HCT116 (cell line): ENCODE results near the gene RASGRP2. TPM values are rescaled to one million over a fixed set of nuclear protein-coding genes. Genes with fewer than 3 reads are reported as not detected.

ENCODE experiments used
- ATAC-seq: fragments of 200-7000 bp; cut with Tn5 transposase; 2 replicates; pipeline ENCODE4 v1.9.1; 2020; ENCODE audit warnings: mild to moderate bottlenecking, moderate library complexity
- BruUV-seq: library from RNA; stranded (reverse); fragments of 400-500 nt; replicated peaks from 2 replicates; lab custom pipeline; 2021; lab: Mats Ljungman, UMichigan
- CTCF ChIA-PET: fragments of 300-600 bp; sonication (Branson Sonifier 250); formaldehyde crosslinking; loops from one replicate; lab custom pipeline; 2021; ENCODE audit warnings: antibody characterized with exemption; lab: Charles Lee
- POLR2A ChIA-PET: fragments of 300-600, 350-600 bp; sonication (Branson Sonifier 250); formaldehyde crosslinking; loops from one replicate; lab custom pipeline; 2021; ENCODE audit warnings: antibody characterized with exemption; lab: Charles Lee
- RAD21 ChIA-PET, 2 experiments: fragments of 300-600 bp; sonication (Branson Sonifier 250); formaldehyde crosslinking; loops; one replicate each; lab custom pipeline; 2023; ENCODE audit warnings: low total read pairs in 2 of 2; ENCODE audit not compliant: uncharacterized antibody in 2 of 2, unreplicated experiment in 2 of 2, low non-redundant PET in 1 of 2; lab: Charles Lee
- DNase-seq: peaks from one replicate; pipeline ENCODE4 v3.0.0-alpha.2; 2010; ENCODE audit warnings: low read depth, low spot score
- H2AFZ ChIP-seq: fragments of 200-600 bp; shearing (Covaris generic), sonication (generic); 2 replicates; pipeline ENCODE4 v1.6.1; 2017; ENCODE audit warnings: low read depth, mixed run types, mixed read lengths, antibody characterized with exemption, low read length; ENCODE audit not compliant: poor library complexity, severe bottlenecking
- H3K27ac ChIP-seq: 2 replicates; pipeline ENCODE4 v1.5.1; 2012; ENCODE audit warnings: low read depth, low read length
- H3K27me3 ChIP-seq: fragments of 200-600 bp; sonication (generic); 2 replicates; pipeline ENCODE4 v1.6.1; 2016; ENCODE audit warnings: mixed run types, low read length, mixed read lengths; ENCODE audit not compliant: insufficient read depth
- H3K36me3 ChIP-seq, 2 experiments: fragments of 200-500 bp in 1 of 2; fragments of 200-600 bp in 1 of 2; sonication (Bioruptor generic) in 1 of 2; sonication (generic) in 1 of 2; 2 replicates each; pipeline versions ENCODE4 v1.5.1 to v1.6.1; 2014 to 2016; ENCODE audit warnings: low read length in 2 of 2, inconsistent platforms in 1 of 2, mixed read lengths in 1 of 2, mixed run types in 1 of 2; ENCODE audit not compliant: insufficient read depth in 2 of 2, control insufficient read depth in 1 of 2
- H3K4me1 ChIP-seq, 2 experiments: fragments of 200-600 bp in 1 of 2; sonication (generic) in 1 of 2; 2 replicates each; pipeline versions ENCODE4 v1.5.1 to v1.6.1; 2012 to 2017; ENCODE audit warnings: low read length in 2 of 2, inconsistent platforms in 1 of 2, mild to moderate bottlenecking in 1 of 2, mixed read lengths in 1 of 2, mixed run types in 1 of 2, moderate library complexity in 1 of 2; ENCODE audit not compliant: insufficient read depth in 2 of 2, control insufficient read depth in 1 of 2
- H3K4me2 ChIP-seq: fragments of 200-600 bp; sonication (generic); 2 replicates; pipeline ENCODE4 v1.6.1; 2017; ENCODE audit warnings: mixed run types, low read length, mixed read lengths
- H3K4me3 ChIP-seq, 2 experiments: fragments of 200-600 bp in 1 of 2; sonication (generic) in 1 of 2; replicated peaks in 1 of 2; 2 replicates each; pipeline ENCODE4 v1.5.1; 2011 to 2016; ENCODE audit warnings: low read length in 2 of 2, control low read depth in 1 of 2, low read depth in 1 of 2, mild to moderate bottlenecking in 1 of 2, mixed read lengths in 1 of 2, mixed run types in 1 of 2
- H3K79me2 ChIP-seq: fragments of 200-600 bp; sonication (generic); 2 replicates; pipeline ENCODE4 v1.6.1; 2017; ENCODE audit warnings: mild to moderate bottlenecking, mixed run types, low read length, moderate library complexity, mixed read lengths; ENCODE audit not compliant: insufficient read depth
- H3K9ac ChIP-seq: fragments of 200-600 bp; sonication (generic); 2 replicates; pipeline ENCODE4 v1.6.1; 2016; ENCODE audit warnings: low read length, mixed read lengths
- H3K9me2 ChIP-seq: fragments of 200-600 bp; sonication (generic), shearing (Covaris generic); 2 replicates; pipeline ENCODE4 v1.6.1; 2017; ENCODE audit warnings: mixed run types, mild to moderate bottlenecking, moderate library complexity; ENCODE audit not compliant: insufficient read depth
- H3K9me3 ChIP-seq, 2 experiments: fragments of 200-500 bp in 1 of 2; fragments of 200-600 bp in 1 of 2; sonication (Bioruptor generic) in 1 of 2; sonication (generic) in 1 of 2; 2 replicates each; pipeline ENCODE4 v1.6.1; 2014 to 2017; ENCODE audit warnings: low read length in 2 of 2, mixed read lengths in 2 of 2, inconsistent platforms in 1 of 2, low read depth in 1 of 2, mild to moderate bottlenecking in 1 of 2, mixed run types in 1 of 2, moderate library complexity in 1 of 2; ENCODE audit not compliant: control insufficient read depth in 1 of 2, insufficient read depth in 1 of 2
- H4K20me1 ChIP-seq: fragments of 200-600 bp; sonication (generic), shearing (Covaris generic); 2 replicates; pipeline ENCODE4 v1.6.1; 2017; ENCODE audit warnings: mixed run types, mild to moderate bottlenecking, moderate library complexity; ENCODE audit not compliant: insufficient read depth
- ATF3 ChIP-seq: IDR thresholded peaks from 2 replicates; pipeline ENCODE4 v1.6.1; 2012
- CTCF ChIP-seq, 3 experiments: fragments of 200-600 bp in 1 of 3; sonication (generic) in 1 of 3; IDR thresholded peaks in 2 of 3; conservative IDR thresholded peaks in 1 of 3; 2 replicates each; pipeline ENCODE4 v1.5.1; 2012 to 2017; ENCODE audit warnings: low read depth in 2 of 3, low read length in 2 of 3, antibody characterized with exemption in 1 of 3, borderline replicate concordance in 1 of 3, control low read depth in 1 of 3, mild to moderate bottlenecking in 1 of 3, mixed read lengths in 1 of 3, mixed run types in 1 of 3, moderate library complexity in 1 of 3; ENCODE audit not compliant: insufficient read depth in 1 of 3
- ELF1 ChIP-seq: IDR thresholded peaks from 2 replicates; pipeline ENCODE4 v1.6.1; 2012; ENCODE audit warnings: low read depth, borderline replicate concordance
- EZH2 ChIP-seq: fragments of 200-600 bp; sonication (generic); IDR thresholded peaks from 2 replicates; pipeline ENCODE4 v1.6.1; 2017; ENCODE audit warnings: antibody characterized with exemption, mixed run types
- FOSL1 ChIP-seq: IDR thresholded peaks from 2 replicates; pipeline ENCODE4 v1.6.1; 2012; ENCODE audit warnings: low read depth
- JUND ChIP-seq: IDR thresholded peaks from 2 replicates; pipeline ENCODE4 v1.6.1; 2012
- POLR2A ChIP-seq: IDR thresholded peaks from 2 replicates; pipeline ENCODE4 v1.7.0; 2011; ENCODE audit warnings: borderline replicate concordance; ENCODE audit not compliant: insufficient read depth, insufficient read length; ENCODE audit errors: extremely low read depth
- POLR2AphosphoS5 ChIP-seq: IDR thresholded peaks from 2 replicates; pipeline ENCODE4 v1.6.1; 2011; ENCODE audit warnings: mild to moderate bottlenecking, low read depth, low read length, moderate library complexity
- RAD21 ChIP-seq: IDR thresholded peaks from 2 replicates; pipeline ENCODE4 v1.6.1; 2012; ENCODE audit warnings: low read depth, mild to moderate bottlenecking
- SIN3A ChIP-seq: IDR thresholded peaks from 2 replicates; pipeline ENCODE4 v1.6.1; 2012; ENCODE audit warnings: low read depth
- SRF ChIP-seq: IDR thresholded peaks from 2 replicates; pipeline ENCODE4 v1.6.1; 2012; ENCODE audit warnings: low read depth
- ZFX ChIP-seq: fragments of 450-650 bp; IDR thresholded peaks from 2 replicates; pipeline ENCODE4 v1.6.1; 2017
- intact Hi-C: fragments of 100-400 bp; cut with micrococcal nuclease; formaldehyde crosslinking; loops from 2 replicates; pipeline ENCODE4 v1.10.0; 2022
- total RNA-seq: library from RNA; stranded (reverse); gene quantifications from one replicate; pipeline ENCODE4 v1.2.1, GENCODE V29; 2021; ENCODE audit not compliant: unreplicated experiment

RASGRP2 gene
- total RNA-seq, 1 experiment from 2014 or later = 12.8 TPM

GRCh38 chr11:64768300-64768694, 24.4 kb upstream of the RASGRP2 start:
- DNase-seq (no peak), ATAC-seq (no peak)
- Histone ChIP-seq H3K9me3 (no peaks in the 10 kb centered on the region), H3K79me2 (peaks cover 85% of the 10 kb centered on the region), H3K36me3 (peaks cover 91% of the 10 kb centered on the region in 2 experiments), H3K4me1 (no peaks in the 10 kb centered on the region), H3K9ac (no peak overlapping the region), H3K4me3 (no peak overlapping the region), H3K4me2 (no peak overlapping the region), H3K9me2 (no peaks in the 10 kb centered on the region), H2AFZ (no peak overlapping the region), H4K20me1 (peaks cover 51% of the 10 kb centered on the region; the same call in 1 of the 2 replicates), H3K27me3 (no peaks in the 10 kb centered on the region), H3K27ac (no peak overlapping the region)
- no peak for TF ChIP-seq SRF
- TF ChIP-seq ELF1 = no peak
- no peak for TF ChIP-seq ATF3
- TF ChIP-seq RAD21 = no peak
- TF ChIP-seq FOSL1 = no peak
- TF ChIP-seq JUND = no peak
- TF ChIP-seq SIN3A = no peak
- no peak for TF ChIP-seq CTCF (IDR thresholded peaks at IDR 0.05 in 2 of 3, conservative IDR thresholded peaks at IDR 0.05 in 1 of 3; ENCODE audit: borderline replicate concordance in 1 of 3, insufficient read depth in 1 of 3, low read depth in 2 of 3, low read length in 2 of 3)
- no peak for TF ChIP-seq POLR2A
- no peak for TF ChIP-seq ZFX
- no peak for TF ChIP-seq POLR2AphosphoS5
- no peak for TF ChIP-seq EZH2
- no TSS peak for BruUV-seq
- ChIA-PET POLR2A (no interaction called here), CTCF (no interaction called here), RAD21 (no interaction called here)
- intact Hi-C loops = no loop called here
